GM12801 (cell line): Measurements from ENCODE around the gene HSD17B2.

ENCODE experiments used
- TF ChIP-seq, protein P1 (sequence below): IDR thresholded peaks from one replicate; pipeline ENCODE4 v1.5.1; 2011; ENCODE audit warnings: control low read depth; ENCODE audit not compliant: insufficient read length; ENCODE audit errors: extremely low read depth

The HSD17B2 gene

DNA sequence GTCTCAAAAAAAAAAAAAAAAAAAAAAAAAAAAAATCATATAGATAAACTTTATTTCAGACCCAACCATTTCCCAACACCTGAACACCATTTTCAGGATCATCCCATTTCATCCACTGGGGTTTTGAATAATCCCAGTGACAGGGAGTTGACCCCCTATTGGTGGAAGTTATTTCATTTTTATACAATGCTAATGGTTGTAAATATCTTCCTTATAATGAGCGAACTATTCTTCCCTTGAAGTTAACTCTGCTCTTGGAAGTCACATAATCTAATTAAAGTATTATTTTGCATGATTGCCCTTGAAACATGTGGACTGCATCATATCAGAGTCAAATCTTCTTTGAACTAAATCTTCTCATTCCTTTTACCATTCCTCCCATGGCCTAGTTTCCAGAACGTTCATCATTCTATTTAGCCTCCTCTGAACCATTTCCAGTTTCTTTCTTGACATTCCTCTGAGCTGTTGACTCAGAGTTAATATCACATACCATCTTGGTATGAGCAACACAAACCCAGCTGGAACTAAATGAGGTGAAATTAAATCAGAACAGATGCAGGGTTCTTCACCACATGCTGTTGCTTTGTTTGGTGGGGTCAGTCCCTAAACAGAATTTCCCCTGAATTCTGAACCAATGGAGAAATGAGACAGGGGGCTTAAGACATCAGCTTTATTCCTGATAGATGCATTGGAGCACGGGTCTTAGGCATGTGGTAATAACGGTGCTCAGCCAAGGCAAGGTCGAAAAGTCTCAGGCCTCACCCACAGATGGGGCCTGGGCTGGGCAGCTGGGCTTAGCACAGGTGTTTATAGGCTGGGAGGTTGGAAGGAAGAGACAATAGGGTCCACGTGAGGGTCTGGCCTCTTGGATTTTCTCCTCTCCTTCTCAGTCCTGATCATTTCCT lies 8.9 kb downstream of the HSD17B2 start:
- TF ChIP-seq, protein P1, sequence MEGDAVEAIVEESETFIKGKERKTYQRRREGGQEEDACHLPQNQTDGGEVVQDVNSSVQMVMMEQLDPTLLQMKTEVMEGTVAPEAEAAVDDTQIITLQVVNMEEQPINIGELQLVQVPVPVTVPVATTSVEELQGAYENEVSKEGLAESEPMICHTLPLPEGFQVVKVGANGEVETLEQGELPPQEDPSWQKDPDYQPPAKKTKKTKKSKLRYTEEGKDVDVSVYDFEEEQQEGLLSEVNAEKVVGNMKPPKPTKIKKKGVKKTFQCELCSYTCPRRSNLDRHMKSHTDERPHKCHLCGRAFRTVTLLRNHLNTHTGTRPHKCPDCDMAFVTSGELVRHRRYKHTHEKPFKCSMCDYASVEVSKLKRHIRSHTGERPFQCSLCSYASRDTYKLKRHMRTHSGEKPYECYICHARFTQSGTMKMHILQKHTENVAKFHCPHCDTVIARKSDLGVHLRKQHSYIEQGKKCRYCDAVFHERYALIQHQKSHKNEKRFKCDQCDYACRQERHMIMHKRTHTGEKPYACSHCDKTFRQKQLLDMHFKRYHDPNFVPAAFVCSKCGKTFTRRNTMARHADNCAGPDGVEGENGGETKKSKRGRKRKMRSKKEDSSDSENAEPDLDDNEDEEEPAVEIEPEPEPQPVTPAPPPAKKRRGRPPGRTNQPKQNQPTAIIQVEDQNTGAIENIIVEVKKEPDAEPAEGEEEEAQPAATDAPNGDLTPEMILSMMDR = no peak

DNA sequence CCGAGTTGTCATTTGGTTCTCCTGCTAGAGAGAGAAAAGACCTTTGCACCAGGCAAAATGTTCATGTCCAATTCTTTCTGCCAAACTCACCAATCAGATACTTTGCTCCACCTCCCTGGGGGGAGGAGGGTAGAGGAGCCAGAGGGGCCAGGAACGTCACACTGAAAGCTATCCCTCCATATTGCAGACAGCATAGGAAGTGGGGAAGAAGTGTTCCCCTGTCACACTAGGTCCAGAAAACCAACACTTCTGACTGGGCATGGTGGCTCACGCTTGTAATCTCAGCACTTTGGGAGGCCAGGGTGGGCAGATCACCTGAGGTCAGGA lies 9.5 kb downstream of the HSD17B2 start:
- TF ChIP-seq, protein P1 = no peak

DNA sequence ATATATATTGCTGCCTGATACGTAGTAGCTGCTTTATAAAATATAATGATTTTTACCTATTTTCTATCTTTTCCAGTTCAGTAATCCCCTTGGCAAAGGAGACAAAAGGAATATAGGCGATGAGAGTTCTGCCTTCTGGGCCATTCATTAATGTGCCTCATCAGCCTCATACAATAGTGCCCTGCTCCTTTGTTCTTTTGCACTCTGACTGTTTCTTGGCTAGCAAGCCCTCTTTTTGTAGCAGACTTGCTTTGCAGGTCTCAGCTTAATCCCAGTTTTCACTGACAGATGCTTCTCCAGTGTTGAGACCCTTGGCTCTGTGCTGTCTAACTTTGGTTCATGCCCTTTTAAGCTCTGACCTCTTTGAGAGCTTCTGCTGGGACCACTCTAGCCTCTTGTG lies 10.4 kb downstream of the HSD17B2 start:
- TF ChIP-seq, protein P1 = no peak

DNA sequence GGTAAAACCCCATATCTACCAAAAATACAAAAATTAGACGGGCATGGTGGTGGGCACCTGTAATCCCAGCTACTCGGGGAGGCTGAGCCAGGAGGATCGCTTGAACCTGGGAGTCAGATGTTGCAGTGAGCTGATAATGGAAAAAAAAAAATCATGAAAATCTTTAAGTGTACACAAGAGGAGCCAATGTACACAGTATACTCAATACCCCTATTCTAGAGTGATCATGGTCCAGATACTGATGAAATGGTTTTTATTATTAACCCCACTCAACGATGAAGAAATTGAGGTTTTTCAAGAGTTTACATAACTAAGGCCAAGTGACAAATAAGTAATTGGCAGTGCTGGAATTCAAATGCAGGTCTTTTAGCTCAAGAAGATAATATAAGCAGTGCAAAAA lies 11.5 kb downstream of the HSD17B2 start:
- TF ChIP-seq, protein P1 = no peak

DNA sequence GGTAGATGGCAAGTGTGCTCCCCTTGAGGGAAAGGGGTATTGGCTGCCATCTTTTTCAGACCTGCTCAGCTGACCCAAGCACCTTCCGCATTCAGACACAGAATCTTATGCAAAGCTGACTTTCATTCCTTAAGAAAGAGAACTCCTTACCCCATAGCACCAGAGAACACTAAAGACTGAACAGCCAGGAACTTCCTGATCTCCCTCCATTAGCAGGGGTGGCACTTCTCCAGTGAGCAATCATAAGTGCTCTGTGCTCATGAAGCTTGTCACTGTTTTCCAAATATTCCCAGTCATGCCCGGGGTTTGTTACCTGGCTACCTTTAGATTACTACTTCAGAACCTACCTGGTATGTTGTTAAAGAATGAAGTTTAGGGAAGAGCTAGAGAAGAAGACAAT lies 11.9 kb downstream of the HSD17B2 start:
- TF ChIP-seq, protein P1 = no peak

DNA sequence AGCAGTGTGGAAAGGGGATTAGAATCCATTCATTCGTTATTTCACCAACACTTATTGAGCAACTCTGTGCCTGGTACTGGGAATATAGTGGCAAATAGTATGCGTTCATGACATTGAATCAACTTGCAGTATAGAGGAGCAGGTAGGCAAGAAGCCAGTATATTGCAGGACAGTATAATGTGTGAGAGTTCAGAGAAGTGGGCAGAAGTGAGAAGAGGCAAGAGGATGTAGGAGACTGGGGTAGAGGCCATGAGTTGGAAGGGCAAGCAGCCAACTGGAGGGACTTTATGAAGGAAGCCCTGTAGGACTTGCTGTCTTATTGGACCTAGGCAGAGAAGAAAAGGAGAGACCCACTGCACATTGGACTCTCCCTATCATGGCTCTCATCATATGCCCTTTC lies 12.3 kb downstream of the HSD17B2 start:
- TF ChIP-seq, protein P1 = no peak

DNA sequence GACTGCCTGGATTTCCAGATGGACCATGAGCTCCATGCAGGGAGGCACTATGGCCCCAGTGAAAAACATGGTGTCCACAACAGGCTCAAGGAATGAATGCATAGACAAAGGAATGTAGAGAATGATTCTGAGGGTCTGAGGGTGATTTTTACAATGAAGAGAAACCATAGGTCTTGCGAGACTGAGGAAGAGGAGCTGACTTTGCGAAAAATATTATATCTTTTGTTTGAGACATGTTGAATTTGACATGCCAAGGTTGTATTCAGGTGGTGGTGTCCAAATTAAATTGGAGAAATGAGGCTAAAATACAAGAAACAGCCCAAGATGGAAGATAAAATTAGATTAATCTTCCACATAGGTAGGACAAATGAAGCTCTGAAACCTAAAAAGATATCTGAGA lies 12.7 kb downstream of the HSD17B2 start:
- TF ChIP-seq, protein P1 = no peak

DNA sequence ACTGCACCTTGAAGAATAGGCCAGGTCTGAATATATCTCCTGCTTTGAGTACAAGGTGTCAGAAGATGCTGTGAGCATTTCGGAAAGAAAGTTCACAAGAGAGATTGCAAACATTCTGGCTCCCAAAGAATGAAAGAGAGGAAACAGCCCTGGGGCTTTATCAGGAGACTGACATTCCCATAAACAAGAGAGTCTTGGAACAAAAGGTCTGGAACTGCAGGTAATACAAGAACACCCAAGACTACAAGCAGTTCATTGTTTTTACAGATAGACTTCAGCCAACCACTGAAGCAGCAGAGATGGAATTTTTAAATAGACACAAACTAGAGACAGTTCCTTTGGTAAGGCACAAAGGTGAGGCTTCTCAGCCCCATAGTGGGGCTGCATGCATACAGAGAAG lies 14.4 kb downstream of the HSD17B2 start:
- TF ChIP-seq, protein P1 = no peak
